Right cardiac atrium (tissue), 5 donors: ENCODE data around the gene PTPRD. TPM values are rescaled to one million over a fixed set of nuclear protein-coding genes. Genes with fewer than 3 reads are reported as not detected.

Experiments used
- ATAC-seq, 2 donors: fragments of 200-7000 bp; cut with Tn5 transposase; one replicate each; pipeline versions ENCODE4 v1.8.0 to v1.9.1; 2020; ENCODE audit warnings: moderate library complexity in 2 of 2, mild to moderate bottlenecking in 1 of 2
- DNase-seq, 3 donors: peaks; one replicate each; pipeline ENCODE4 v3.0.0-alpha.2; 2020
- H3K27ac ChIP-seq: one replicate; pipeline ENCODE4 v1.5.1; 2013; ENCODE audit warnings: mild to moderate bottlenecking, low read length, control low read depth, moderate library complexity
- H3K27me3 ChIP-seq: one replicate; pipeline ENCODE4 v1.6.1; 2013; ENCODE audit not compliant: control insufficient read depth, insufficient read depth
- H3K4me1 ChIP-seq: one replicate; pipeline ENCODE4 v1.6.1; 2013; ENCODE audit warnings: low read length; ENCODE audit not compliant: control insufficient read depth, insufficient read depth
- H3K4me3 ChIP-seq: one replicate; pipeline ENCODE4 v1.5.1; 2013; ENCODE audit warnings: low read length, control low read depth
- H3K9me3 ChIP-seq: one replicate; pipeline ENCODE4 v1.6.1; 2013; ENCODE audit warnings: low read length; ENCODE audit not compliant: control insufficient read depth
- WGBS: extraction: QIAGEN DNeasy Blood & Tissue Kit; methylation state at CpG from one replicate; pipeline ENCODE4 v1.1.7; 2013; 5-methylcytosine and 5-hydroxymethylcytosine counted together
- intact Hi-C, 4 donors: fragments of 100-400 bp; cut with DNase I; formaldehyde crosslinking; loops; one replicate each; pipeline versions ENCODE4 v1.11.0 to v1.14.0; 2022 to 2023
- polyA plus RNA-seq: library from polyadenylated mRNA; stranded (reverse); fragments of 200-250 nt; gene quantifications from one replicate; pipeline ENCODE4 v1.2.3, GENCODE V29; 2013
- total RNA-seq, 4 donors: library from RNA; stranded (reverse); fragmentation: NEBNext Ultra II Directional; extraction: Animal tissue kit (Norgen Biotek cat#: 25700); gene quantifications; one replicate each; pipeline ENCODE4 v1.2.1, GENCODE V29; 2021
- donor health status: healthy with polysubstance abuse.
- donor health status: DM: no; HTN: yes; CAD: no.
- donor health status: DM: no; HTN: no; CAD: no.
- donor health status: DM: no; HTN: yes; CAD: no; lungs with severe emphysema.
- donor health status: DM: yes; HTN: yes; CAD: no.

PTPRD gene
- total and polyA plus RNA-seq, 5 donors, result 1.3 to 11.8 (median 7.1) TPM

GRCh38 chr9:9924376-9924775 is 688.4 kb downstream of the PTPRD start:
- H3K4me3 ChIP-seq, result no peak overlapping the region
- H3K27me3 ChIP-seq, result no peaks in the 10 kb centered on the region
- H3K9me3 ChIP-seq, result no peaks in the 10 kb centered on the region
- no peak for DNase-seq
- WGBS, result 74% methylated on average over 3 of the region's 3 CpGs
- intact Hi-C loops, result no loop called here
- H3K27ac ChIP-seq, result no peak overlapping the region
- ATAC-seq, result no peak
- no peaks in the 10 kb centered on the region for H3K4me1 ChIP-seq

- WGBS, result 71% methylated on average over 2 of the region's 2 CpGs
- Histone ChIP-seq H3K27me3 (no peaks in the 10 kb centered on the region), H3K4me1 (no peaks in the 10 kb centered on the region), H3K9me3 (no peaks in the 10 kb centered on the region), H3K4me3 (no peak overlapping the region), H3K27ac (no peak overlapping the region)
- DNase-seq (no peak), ATAC-seq (no peak)
- intact Hi-C loops, result no loop called here
These were observed 691.0 kb downstream of the PTPRD start for GRCh38 chr9:9921805-9922204.

- Histone ChIP-seq H3K9me3 (no peaks in the 10 kb centered on the region), H3K4me3 (no peak overlapping the region), H3K27me3 (no peaks in the 10 kb centered on the region), H3K4me1 (no peaks in the 10 kb centered on the region), H3K27ac (no peak overlapping the region)
- 62% methylated on average over 7 of the region's 7 CpGs for WGBS
- DNase-seq (no peak), ATAC-seq (no peak)
- intact Hi-C loops, result no loop called here
These were observed 692.3 kb downstream of the PTPRD start for GRCh38 chr9:9920425-9921060.

DNA sequence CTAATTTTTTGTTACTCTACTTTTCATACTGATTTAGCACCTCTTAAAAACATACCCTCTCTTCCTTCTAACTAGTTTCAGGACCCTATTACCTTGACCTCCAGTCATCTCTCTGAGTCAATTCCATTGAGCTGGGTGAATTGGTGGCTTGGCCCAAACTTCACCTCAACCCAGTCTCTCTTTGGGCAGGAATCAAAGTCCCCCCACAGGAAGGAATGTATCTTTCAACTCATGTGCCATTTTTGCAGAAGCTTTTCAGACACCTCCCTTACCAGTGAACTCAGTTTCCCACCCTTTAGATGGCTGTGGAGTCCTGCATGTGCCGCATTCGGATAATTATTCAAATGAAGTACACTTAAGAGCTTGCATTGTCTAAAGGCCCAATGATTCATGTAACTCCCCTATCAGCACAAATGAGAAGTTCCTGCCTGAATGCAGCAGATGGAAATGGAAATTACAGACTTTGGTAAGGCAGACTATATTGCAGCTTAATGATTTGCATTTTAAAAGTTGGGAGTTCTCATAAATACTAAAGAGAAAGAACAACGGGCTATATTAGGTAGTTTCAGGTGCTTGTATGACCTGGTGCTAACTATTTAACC is 693.5 kb downstream of the PTPRD start:
- DNase-seq (no peak), ATAC-seq (no peak)
- no peak overlapping the region for H3K4me3 ChIP-seq
- no peak overlapping the region for H3K27ac ChIP-seq
- H3K27me3 ChIP-seq, result no peaks in the 10 kb centered on the region
- H3K9me3 ChIP-seq, result peaks cover 3% of the 10 kb centered on the region
- no peaks in the 10 kb centered on the region for H3K4me1 ChIP-seq
- WGBS, result 80% methylated on average over 3 of the region's 3 CpGs
- intact Hi-C loops, result no loop called here

- no peaks in the 10 kb centered on the region for H3K4me1 ChIP-seq
- H3K27ac ChIP-seq, result no peak overlapping the region
- H3K9me3 ChIP-seq, result peaks cover 3% of the 10 kb centered on the region
- H3K4me3 ChIP-seq, result no peak overlapping the region
- DNase-seq, result no peak
- no peak for ATAC-seq
- intact Hi-C loops, result no loop called here
- no peaks in the 10 kb centered on the region for H3K27me3 ChIP-seq
These were observed 695.4 kb downstream of the PTPRD start for GRCh38 chr9:9917400-9917799.

GRCh38 chr9:9914174-9914573 is 698.6 kb downstream of the PTPRD start:
- no peak overlapping the region for H3K4me3 ChIP-seq
- no peak for ATAC-seq
- no peaks in the 10 kb centered on the region for H3K27me3 ChIP-seq
- H3K9me3 ChIP-seq, result peaks cover 3% of the 10 kb centered on the region
- WGBS, result 73% methylated on average over 3 of the region's 3 CpGs
- no peak for DNase-seq
- H3K27ac ChIP-seq, result no peak overlapping the region
- H3K4me1 ChIP-seq, result no peaks in the 10 kb centered on the region
- intact Hi-C loops, result no loop called here

DNA sequence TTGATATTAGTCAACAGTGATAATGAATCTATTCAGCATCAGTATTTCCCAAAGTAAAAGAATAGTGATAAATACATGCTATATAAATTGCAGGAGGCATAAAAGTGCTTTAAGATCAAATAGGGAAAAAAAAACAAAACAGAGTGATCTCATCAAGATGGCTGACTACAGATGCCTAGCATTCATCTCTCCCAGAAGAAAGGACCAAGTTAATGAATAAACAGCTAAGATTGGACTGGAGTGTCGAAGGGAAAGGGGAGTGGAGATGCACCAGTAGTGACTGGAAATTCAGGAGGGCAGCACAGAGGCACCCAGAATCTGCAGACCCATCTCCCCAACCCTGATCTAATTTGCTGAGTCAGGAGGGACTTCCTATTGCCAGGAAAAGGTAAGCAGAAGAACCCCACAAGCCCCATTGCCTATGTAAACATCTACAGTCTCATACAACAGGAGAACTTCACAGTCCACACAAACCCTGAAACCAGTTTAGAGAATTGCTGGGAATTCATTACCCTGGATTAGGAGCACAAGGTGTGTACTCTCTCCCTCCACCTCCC is 699.4 kb downstream of the PTPRD start:
- Histone ChIP-seq H3K27ac (no peak overlapping the region), H3K9me3 (peaks cover 3% of the 10 kb centered on the region), H3K4me1 (no peaks in the 10 kb centered on the region), H3K27me3 (no peaks in the 10 kb centered on the region), H3K4me3 (no peak overlapping the region)
- WGBS, result 49% methylated on average over 1 of the region's 1 CpG
- no peak for ATAC-seq
- intact Hi-C loops, result no loop called here
- DNase-seq, result no peak

- no peak for ATAC-seq
- intact Hi-C loops, result no loop called here
- Histone ChIP-seq H3K4me3 (no peak overlapping the region), H3K27ac (no peak overlapping the region), H3K9me3 (peaks cover 3% of the 10 kb centered on the region), H3K4me1 (no peaks in the 10 kb centered on the region), H3K27me3 (no peaks in the 10 kb centered on the region)
- DNase-seq, result no peak
- WGBS, result 3% methylated on average over 2 of the region's 2 CpGs
These were observed 700.3 kb downstream of the PTPRD start for GRCh38 chr9:9912459-9912858.

- WGBS, result 45% methylated on average over 3 of the region's 3 CpGs
- Histone ChIP-seq H3K9me3 (no peaks in the 10 kb centered on the region), H3K27me3 (no peaks in the 10 kb centered on the region), H3K27ac (no peak overlapping the region), H3K4me3 (no peak overlapping the region), H3K4me1 (no peaks in the 10 kb centered on the region)
- intact Hi-C loops, result no loop called here
- no peak for ATAC-seq
- DNase-seq, result no peak
These were observed 707.1 kb downstream of the PTPRD start for GRCh38 chr9:9905736-9906135.

- DNase-seq (no peak), ATAC-seq (no peak)
- H3K27ac ChIP-seq, result no peak overlapping the region
- H3K9me3 ChIP-seq, result no peaks in the 10 kb centered on the region
- H3K4me1 ChIP-seq, result no peaks in the 10 kb centered on the region
- no peak overlapping the region for H3K4me3 ChIP-seq
- whole genome bisulfite sequencing, result 22% methylated on average over 3 of the region's 3 CpGs
- intact Hi-C loops, result no loop called here
- H3K27me3 ChIP-seq, result no peaks in the 10 kb centered on the region
These were observed 708.8 kb downstream of the PTPRD start for GRCh38 chr9:9904041-9904440.

DNA sequence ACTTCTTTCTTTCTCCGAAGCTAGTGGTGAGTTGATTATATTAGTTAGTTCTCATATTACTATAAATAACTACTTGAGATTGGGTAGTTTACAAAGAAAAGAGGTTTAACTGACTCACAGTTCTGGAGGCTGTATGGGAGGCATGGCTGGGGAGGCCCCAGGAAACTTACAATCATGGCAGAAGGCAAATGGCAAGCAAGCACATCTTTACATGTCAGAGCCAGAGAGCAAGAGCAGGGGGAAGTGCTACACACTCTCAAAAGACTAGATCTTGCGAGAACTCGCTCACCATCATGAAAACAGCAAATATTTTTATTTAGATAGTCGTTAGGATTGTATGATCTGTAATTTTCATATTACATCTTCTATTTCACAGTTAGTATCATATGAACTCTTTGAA is 711.2 kb downstream of the PTPRD start:
- intact Hi-C loops, result no loop called here
- WGBS, result 50% methylated on average over 4 of the region's 4 CpGs
- no peaks in the 10 kb centered on the region for H3K4me1 ChIP-seq
- DNase-seq (no peak), ATAC-seq (no peak)
- H3K27me3 ChIP-seq, result no peaks in the 10 kb centered on the region
- no peak overlapping the region for H3K4me3 ChIP-seq
- H3K9me3 ChIP-seq, result no peaks in the 10 kb centered on the region
- no peak overlapping the region for H3K27ac ChIP-seq
